Tibial nerve (tissue), 4 donors: ENCODE results near the gene PCDH8.

Experiments
- EP300 ChIP-seq, 2 donors: sonication (generic); formaldehyde crosslinking; IDR thresholded peaks; one replicate each; pipeline ENCODE4 v1.6.1; 2017; ENCODE audit warnings: antibody characterized with exemption in 2 of 2, mild to moderate bottlenecking in 1 of 2
- POLR2A ChIP-seq, 2 donors: fragments of 450-650 bp; IDR thresholded peaks; one replicate each; pipeline ENCODE4 v1.6.1; 2017; ENCODE audit warnings: antibody characterized with exemption in 2 of 2, mild to moderate bottlenecking in 2 of 2, moderate library complexity in 2 of 2
- TF ChIP-seq, protein P1 (sequence below), 5 experiments: fragments of 200-600 bp in 3 of 5; fragments of 450-650 bp in 2 of 5; sonication (generic) in 3 of 5; IDR thresholded peaks; one replicate each; pipeline ENCODE4 v1.5.1; 2016 to 2019; ENCODE audit warnings: antibody characterized with exemption in 5 of 5, mild to moderate bottlenecking in 3 of 5, moderate library complexity in 2 of 5

DNA sequence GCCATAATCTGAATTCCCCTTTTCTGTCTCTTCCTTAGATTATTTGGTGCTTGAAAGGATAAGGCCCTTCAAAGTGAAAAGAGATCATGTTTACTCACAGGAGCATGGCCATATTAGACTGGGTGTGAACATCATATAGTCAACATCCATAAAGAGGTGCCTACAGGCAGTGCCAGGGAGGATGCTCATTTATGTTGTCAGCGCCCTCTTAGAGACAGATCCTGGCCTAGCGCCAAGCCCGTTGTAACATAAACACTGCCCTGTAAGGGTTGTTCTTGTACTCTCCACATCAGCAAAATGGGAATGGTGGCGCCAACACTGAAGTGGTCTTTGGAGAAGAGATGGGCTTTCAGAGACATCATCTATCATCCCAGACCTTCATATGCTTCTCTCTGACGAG is 16.1 kb downstream of the PCDH8 start:
- TF ChIP-seq, protein P1, sequence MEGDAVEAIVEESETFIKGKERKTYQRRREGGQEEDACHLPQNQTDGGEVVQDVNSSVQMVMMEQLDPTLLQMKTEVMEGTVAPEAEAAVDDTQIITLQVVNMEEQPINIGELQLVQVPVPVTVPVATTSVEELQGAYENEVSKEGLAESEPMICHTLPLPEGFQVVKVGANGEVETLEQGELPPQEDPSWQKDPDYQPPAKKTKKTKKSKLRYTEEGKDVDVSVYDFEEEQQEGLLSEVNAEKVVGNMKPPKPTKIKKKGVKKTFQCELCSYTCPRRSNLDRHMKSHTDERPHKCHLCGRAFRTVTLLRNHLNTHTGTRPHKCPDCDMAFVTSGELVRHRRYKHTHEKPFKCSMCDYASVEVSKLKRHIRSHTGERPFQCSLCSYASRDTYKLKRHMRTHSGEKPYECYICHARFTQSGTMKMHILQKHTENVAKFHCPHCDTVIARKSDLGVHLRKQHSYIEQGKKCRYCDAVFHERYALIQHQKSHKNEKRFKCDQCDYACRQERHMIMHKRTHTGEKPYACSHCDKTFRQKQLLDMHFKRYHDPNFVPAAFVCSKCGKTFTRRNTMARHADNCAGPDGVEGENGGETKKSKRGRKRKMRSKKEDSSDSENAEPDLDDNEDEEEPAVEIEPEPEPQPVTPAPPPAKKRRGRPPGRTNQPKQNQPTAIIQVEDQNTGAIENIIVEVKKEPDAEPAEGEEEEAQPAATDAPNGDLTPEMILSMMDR (IDR thresholded peaks at IDR 0.05), result no peak
- TF ChIP-seq EP300 (IDR thresholded peaks at IDR 0.05), result no peak
- TF ChIP-seq POLR2A (IDR thresholded peaks at IDR 0.05), result no peak
